Hindlimb muscle (tissue), 1 donor: ENCODE results near the gene PDSS1. TPM values are rescaled to one million over a fixed set of nuclear protein-coding genes. Genes with fewer than 3 reads are reported as not detected.
"Not testable (repeated sequence)": the region's sequence is repeated elsewhere in the genome, so short reads cannot be mapped to it uniquely, and the experiment has no call there.

Source experiments
- DNase-seq: peaks from one replicate; pipeline ENCODE4 v3.0.0-alpha.2; 2013
- polyA plus RNA-seq: library from polyadenylated mRNA; unstranded; fragments of 120-200 nt; gene quantifications from one replicate; pipeline ENCODE4 v1.2.1, GENCODE V29; 2013; ENCODE audit not compliant: insufficient read length

The PDSS1 gene
- polyA plus RNA-seq, 1 donor: 7.3 TPM

DNA sequence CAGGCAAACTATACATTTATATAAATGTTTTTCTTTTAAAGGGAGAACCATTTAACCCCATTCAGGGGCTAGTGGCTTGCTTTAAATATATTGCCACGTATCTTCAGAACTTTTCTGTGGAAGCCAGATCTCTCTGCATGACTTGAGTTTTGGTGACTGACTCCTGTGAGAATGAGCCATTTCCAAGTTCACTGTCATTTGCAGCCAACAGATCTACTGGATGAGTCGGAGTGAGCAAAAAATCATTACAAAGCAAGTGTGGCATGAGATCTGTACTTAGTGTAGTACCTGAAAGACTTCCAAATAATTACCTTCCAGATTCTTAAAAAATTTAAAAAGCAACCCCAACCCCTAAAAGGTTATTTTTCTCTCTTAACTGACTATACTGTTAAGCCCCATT lies 45.6 kb downstream of the PDSS1 start:
- DNase-seq: no peak

DNA sequence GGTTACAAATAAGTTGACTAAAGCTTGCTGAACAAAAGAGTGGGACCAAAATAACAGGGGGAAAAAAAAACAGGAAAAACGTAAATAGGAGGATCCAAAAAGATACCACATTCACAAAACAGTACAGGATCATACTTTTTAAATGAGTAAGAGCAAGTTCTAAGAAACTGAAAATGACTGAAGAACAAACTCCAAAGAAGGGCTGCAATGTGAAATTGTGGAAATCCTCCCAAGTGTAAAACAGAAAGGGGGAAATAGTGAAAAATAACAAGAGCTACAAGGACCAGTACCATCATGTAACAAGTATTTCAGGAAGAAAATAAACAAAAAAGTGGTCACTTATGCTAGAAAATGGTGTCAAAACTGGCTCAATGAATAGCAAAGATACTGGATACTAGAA lies 46.3 kb downstream of the PDSS1 start:
- DNase-seq: no peak

DNA sequence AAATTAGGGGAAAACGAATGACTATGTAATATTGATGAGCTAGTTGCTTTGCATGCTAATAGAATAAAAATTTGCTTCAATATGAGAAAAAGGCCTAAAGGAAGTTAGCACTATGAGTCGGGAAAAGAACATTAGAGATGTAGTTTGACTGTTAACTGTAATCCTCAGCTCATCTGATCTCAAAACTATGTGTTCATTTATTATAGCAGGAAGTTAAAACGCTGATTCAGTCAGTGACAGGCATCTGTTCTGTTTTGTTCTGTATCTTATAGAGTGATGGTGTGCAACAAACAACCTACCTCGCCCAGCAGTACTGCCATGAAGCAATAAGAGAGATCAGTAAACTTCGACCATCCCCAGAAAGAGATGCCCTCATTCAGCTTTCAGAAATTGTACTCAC lies 48.6 kb downstream of the PDSS1 start:
- DNase-seq: no peak

DNA sequence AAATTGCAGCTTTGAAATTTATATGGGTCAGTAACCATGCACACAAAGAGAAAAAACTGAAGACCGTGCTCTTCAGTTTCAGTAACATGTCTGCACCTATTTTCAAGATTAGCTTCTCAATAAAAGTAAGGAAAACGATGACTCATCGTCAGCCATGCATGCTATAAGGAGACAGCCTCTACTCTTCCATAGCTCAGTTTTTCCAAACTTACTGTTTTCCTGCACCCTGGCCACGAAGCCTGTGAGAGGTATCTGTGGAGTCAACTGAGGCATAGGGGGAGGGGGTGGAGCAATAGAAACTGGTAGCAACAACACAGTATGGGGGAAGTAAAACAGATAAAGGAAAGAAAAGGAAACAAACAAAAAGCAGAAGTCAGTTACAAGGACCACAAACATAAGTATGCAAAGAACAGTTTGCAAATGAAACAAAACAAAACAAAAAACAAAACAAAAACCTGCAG lies 58.0 kb downstream of the PDSS1 start:
- no peak for DNase-seq

DNA sequence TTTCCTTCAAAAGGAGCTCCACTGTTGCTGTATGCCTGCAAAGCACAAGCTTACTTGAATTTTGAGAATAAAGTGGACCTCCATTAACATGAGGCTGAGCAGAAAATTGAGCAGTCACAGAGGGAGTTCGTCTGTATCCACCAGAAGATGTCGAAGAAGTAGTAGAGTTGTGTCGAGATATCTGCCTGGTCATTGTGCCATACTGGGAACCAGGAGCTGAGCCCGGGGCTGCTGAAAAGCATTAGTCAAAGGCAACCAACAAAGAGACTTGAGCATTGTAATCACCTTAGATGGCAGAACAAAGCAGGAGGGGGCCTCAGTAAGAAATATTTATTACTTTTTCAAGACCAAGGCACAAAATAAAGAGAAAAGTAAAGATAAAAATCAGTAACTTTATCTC lies 61.5 kb downstream of the PDSS1 start:
- DNase-seq: no peak

DNA sequence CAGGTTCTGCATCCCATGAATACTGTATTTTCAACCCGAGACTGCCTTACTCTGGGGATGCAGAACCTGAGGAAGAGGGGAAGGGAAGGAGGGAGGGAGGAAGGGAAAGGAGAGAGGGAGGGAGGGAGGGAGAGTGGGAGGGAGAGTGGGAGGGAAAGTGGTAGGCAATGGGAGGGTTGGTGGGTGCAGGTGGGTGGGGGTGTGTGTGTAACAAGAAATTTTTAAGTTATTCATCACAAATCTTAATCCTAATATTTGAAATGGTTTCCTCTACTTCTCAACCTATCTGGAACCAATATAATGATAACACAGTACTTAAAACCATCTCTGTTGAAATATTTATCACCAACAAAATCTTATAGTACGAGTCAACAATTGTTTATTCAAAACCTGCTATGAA lies 68.0 kb downstream of the PDSS1 start:
- no peak for DNase-seq

DNA sequence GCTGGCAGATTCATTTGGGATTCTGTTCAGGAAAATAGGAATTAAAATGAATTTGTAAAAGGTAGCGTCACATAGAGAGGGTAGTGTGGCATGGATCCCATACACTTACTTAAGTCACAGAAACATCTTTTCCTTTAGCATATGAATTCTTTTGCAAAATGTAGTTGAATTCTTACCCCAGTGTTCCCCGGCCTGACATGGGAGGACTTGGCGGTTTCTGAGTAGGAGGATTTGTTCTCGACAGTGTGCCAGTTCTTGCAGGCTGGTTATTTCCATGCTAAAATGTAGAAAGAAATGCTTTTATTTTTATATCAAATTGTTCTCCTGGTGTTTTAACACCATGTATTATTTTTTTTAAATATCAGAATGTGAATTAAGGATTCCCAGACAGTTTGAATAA lies 72.6 kb downstream of the PDSS1 start:
- DNase-seq: no peak

DNA sequence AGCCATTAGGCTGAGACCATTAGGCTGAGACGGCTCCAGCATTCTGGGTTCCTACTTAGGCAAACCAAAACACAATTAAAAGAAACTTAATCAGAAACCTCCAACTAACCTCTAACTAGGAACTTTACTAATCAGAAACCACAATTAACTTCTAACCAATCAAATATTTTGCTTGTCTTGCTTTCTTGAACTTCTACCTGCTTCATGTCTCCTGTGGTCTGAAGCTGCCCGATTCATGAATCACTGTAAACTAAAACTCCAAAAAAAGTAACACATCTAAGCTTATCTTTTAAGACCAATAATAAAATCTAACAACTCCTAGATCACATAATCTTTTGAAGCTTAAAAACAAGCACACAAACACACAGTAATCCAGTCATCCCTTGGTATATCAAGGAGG lies 76.1 kb downstream of the PDSS1 start:
- DNase-seq: no peak

DNA sequence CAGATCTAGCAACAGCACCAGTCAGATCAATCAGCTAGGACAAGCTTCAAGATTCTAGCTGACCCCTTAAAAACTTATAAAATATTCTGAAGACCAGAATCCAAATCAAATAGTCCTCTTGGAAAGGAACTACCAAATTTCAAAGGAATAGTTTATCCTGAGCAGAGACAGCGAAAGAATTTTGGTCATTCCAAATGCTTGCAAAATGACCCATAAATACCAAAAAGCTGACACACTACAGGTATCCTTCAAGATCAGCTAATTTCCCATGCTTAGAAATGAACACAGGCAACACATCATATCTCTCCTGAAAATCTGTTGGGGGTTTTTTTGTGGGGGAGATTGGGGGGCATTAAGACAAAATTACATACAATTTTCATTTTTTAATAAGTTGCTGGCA lies 78.8 kb downstream of the PDSS1 start:
- DNase-seq: no peak

DNA sequence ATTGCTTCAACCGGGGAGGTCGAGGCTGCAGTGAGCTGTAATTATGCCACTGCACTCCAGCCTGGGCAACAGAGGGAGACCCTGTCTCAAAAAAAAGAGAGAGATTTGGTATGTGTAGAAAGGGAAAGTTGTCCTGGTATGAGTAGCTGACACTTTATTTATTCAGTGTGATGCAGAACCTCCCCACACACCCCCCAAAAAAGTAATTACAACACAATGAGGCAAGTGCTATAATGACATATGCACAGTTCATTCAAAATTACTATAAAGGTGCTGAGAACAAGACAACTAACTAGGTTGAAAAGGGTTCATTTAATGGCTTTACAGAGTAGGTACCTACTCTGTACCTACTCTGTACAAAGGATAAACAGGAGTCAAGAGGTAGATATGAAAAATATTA lies 80.2 kb downstream of the PDSS1 start:
- DNase-seq: no peak

DNA sequence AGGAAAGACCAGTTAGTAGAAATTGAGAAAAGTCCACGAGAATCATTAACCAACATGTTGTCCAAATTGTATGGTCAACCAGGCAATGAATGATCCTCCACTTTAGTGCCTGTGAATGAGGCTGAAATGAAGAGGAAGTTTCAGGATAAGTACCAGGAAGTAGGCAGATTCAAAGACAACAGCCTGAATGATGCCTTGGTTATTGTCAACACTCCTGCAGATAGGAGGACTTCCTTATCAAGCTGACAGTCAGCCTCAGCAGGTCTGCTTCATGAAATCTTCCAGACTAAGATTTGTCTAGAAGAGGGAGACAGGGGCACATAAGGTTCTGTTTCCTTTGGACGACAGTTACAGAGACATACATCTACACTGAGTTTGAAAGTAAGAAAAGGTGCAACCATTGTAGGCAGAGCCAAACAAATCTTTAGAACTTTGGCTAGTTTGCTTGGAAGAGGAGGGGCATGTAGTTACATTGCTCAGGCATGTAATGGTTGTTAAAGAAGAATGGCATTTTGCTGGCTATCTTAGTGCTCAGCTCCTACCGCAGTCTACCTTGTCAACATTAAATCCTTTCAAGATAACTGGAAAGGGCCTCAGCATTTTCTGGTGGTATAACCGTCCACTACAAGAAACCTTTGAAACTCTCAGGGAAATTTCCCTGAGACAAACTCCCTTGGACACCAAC lies 81.8 kb downstream of the PDSS1 start:
- DNase-seq: no peak

DNA sequence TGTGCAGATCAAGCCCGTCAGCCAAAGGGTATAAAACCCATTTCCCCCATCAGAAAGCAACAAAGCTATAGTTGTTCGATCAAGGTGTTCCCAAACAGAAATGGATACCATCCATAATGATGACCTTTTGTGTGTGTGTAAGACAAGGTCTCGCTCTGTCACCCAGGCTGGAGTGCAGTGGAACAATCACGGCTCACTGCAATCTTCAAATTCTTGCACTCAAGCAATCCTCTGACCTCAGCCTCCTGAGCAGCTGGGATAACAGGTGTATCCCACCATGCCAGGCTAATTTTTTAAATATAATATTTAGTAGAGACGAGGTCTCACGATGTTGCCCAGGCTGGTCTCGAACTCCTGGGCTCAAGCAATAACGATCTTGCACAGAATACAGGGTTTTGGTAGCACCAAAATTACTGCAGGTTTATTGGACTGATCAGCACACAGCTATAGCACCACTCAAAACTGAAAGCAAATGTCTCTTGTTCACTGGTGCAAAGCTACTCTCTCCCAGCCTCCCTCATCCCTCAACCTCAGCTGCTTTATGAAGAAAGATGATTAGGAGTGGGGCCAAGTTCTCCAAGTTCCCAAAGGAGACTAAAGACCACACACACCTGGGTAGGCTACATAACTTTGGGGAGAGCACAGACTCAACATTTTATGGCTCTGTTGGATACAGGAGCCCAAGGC lies 82.7 kb downstream of the PDSS1 start:
- DNase-seq: no peak

DNA sequence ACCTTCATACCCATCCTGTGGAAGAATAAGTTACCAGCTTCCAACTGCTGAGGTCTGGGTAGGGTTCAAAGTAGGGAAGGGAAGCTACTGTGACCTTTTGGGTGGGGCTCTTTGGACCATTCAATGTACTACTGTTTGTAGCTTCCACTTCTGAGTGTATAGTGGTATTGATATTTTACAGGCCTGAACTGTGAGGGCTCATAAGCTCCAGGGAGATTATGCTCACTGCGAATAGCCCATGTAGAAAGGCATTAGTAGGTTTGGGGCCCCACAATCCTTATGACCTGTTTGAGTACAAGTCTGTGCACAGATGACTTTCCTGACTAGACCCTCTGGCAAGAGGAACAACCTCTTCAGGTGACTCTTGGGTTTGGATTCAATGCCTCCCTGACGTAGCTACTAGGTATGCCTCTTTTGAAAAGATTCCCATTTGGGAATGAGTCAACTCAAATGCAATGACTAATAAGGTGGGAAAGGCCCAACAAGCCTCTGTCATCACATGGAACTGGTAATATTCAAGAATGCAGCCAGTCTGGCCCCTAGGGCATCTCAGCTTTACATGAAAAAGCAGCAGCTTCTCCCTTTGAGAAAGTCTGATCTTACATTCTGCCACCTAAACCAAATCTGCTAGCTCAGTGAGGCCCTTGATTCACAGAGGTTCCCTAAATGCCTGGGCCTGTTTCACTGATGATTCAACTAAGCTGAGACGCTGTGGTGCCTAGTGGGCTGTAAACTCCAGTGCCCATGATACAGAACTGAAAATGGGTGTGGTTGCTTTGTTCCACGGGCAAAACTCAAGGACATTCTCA lies 83.5 kb downstream of the PDSS1 start:
- DNase-seq: no peak

DNA sequence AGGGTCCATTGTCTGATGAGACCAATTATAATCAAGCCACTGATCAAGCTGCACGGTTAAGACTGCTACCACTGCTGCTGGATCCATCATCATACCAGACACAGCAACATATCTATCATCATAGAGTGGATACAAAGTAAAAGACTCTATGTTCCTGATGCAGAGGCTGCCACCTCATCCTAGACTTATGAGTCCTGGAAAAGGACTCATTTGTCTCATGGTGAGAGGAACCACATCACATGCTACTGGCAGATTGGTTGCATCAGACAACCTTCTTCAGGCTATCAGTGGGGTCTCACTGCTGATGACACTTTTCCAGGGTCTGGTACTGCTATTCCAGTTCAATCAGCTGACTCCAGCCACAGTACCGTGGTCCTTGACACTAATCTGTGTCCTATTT lies 84.3 kb downstream of the PDSS1 start:
- no peak for DNase-seq

DNA sequence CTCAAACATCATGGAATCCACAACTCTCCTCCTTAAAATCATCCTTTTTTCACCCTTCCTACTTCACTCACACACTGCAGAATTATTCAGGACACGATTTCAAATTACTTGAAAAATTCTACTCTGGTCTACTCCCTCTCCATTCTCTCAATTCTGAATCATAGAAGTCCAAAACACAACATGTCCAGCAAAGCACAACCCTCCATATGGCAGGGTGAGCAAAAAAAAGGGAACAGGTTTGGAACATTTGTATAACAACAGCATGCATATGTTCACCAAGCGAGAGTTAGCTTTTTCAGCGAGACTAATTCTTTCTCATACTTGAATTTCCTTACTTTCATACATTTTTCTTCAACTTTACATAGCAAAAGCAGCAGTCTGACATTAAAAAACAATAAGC lies 89.9 kb downstream of the PDSS1 start:
- no peak for DNase-seq

DNA sequence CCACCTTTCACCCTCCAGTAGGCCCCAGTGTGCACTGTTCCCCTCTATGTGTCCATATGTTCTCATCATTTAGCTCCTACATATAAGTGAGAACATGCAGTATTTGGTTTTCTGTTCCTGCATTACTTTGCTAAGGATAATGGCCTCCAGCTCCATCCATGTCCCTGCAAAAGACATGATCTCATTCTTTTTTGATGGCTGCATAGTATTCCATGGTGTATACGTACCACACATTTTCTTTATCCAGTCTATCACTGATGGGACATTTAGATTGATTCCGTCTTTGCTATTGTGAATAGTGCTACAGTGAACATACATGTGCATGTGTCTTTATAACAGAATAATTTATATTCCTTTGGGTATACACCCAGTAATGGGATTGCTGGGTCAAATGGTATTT lies 92.3 kb downstream of the PDSS1 start:
- DNase-seq: not testable (repeated sequence)

DNA sequence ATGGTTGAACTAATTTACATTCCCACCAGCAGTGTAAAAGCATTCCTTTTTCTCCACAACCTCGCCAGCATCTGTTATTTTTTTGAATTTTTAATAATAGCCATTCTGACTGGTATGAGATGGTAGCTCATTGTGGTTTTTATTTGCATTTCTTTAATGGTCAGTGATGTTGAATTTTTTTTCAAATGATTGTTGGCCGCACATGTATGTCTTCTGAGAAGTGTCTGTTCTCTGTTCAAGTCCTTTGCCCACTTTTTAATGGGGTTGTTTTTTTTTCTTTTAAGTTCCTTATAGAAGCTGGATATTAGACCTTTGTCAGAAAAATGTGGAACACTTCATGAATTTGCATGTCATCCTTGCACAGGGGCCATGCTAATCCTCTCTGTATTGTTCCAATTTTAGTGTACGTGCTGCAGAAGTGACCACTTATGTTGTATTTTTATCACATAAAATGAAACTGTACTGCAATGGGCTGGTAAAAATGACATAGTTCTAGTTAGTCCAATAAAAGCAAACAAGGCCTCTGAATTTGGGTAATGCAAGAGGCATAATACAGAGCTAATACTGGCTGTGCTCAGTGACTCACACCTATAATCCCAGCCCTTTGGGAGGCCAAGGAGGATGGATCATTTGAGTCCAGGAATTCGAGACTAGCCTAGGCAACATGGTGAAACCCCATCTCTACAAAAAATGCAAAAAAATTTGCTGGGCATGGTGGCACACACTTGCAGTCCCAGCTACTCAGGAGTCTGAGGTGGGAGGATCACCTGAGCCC lies 92.9 kb downstream of the PDSS1 start:
- DNase-seq: no peak

DNA sequence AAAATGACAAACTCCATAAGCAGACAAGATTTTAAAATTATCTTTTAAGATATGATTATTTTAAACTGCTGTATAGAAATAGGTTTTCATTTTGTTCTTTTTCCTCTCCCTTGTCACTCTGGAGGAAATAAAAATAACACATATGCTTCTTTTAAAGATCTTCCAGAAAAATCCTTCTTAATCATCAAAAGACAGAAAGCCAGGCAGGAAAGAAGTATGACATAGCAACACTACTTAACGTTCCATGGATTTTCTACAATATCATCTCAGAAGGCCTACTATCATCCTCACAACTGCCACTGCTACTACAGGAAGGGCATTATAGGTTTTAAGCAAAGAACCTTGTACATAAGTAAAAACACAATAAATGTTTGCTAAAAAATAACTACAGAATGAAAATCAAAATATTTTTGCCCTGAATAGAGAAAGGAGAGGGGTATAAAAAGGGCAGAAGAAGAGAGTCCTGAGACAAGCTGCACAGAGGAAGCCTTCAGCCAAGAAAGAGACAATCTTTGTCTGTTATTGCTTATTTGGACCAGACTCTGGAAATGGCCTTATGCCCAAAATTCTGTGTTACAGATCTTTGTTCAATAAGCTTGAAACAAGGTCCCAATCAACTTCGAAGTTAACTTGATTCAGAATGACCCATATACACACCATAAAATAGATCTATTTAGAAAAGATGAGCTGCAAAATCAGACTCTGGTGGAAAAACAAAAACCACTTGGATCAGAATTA lies 95.4 kb downstream of the PDSS1 start:
- no peak for DNase-seq
